ENCODE measurements around the gene TRIO. TPM values are rescaled to one million over a fixed set of nuclear protein-coding genes. Genes with fewer than 3 reads are reported as not detected.

Gene TRIO
- total RNA-seq, 1 experiment from 2014 or later, result 88.8 TPM

DNA sequence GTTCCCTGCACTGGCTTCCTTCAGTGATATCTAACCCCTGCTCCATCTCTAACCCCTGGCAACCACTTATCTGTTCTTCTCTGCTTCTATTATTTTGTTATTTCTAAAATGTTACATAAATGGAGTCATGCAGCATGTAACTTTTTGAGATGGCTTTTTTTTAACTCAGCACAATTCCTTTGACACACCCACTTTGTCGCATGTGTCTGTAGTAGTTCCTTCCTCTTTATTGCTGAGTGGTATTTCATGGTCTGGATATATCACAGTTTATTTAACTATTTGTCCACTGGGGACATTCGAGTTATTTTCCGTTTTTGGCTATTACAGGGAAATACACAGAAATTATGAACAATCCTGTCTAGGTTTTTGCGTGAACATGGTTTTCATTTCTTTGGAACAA is 200.2 kb downstream of the TRIO start (continued):
- no peak for TF ChIP-seq MYBL2 (CRISPR knock-in tag; IDR thresholded peaks at IDR 0.05)
- no peak for TF ChIP-seq ZNF219 (CRISPR knock-in tag; IDR thresholded peaks at IDR 0.05; ENCODE audit: borderline replicate concordance)
- TF ChIP-seq, protein P1, sequence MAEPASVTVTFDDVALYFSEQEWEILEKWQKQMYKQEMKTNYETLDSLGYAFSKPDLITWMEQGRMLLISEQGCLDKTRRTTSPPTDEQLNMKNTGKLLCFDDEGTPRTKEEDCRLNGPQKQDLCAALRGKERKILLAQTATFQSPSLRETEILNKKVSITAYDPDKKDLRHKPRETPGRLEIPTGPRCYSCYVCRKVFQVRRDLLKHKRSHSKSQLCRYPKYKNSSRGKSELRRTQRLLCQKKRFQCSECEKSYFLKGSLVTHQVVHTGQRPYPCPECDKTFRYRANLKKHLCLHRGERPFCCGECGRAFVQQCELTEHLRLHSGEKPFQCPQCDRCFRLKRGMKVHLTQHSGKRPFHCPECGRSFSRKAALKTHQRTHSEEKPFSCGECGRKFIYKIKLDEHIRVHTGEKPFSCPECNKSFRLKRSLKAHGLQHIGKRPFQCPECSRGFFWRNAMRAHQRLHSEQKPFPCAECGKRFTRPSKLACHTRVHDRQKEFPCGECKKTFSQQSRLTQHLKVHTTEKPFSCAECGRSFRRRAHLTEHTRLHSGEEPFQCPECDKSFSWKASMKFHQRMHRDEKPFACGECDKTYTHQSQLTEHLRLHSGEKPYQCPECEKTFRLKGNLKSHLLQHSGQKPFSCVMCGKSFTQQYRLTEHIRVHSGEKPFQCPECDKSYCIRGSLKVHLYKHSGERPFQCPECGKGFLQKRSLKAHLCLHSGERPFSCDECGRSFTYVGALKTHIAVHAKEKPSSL (CRISPR knock-in tag; conservative IDR thresholded peaks at IDR 0.05), result no peak
- TF ChIP-seq CBFB (CRISPR knock-in tag; IDR thresholded peaks at IDR 0.05; ENCODE audit: low read depth), result no peak
- no peak for TF ChIP-seq NFE2L1 (CRISPR knock-in tag; IDR thresholded peaks at IDR 0.05)
- TF ChIP-seq CREM (CRISPR knock-in tag; IDR thresholded peaks at IDR 0.05), result no peak
- TF ChIP-seq, protein P2, sequence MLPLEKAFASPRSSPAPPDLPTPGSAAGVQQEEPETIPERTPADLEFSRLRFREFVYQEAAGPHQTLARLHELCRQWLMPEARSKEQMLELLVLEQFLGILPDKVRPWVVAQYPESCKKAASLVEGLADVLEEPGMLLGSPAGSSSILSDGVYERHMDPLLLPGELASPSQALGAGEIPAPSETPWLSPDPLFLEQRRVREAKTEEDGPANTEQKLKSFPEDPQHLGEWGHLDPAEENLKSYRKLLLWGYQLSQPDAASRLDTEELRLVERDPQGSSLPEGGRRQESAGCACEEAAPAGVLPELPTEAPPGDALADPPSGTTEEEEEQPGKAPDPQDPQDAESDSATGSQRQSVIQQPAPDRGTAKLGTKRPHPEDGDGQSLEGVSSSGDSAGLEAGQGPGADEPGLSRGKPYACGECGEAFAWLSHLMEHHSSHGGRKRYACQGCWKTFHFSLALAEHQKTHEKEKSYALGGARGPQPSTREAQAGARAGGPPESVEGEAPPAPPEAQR (CRISPR knock-in tag; IDR thresholded peaks at IDR 0.05), result no peak
- TF ChIP-seq, protein P3, sequence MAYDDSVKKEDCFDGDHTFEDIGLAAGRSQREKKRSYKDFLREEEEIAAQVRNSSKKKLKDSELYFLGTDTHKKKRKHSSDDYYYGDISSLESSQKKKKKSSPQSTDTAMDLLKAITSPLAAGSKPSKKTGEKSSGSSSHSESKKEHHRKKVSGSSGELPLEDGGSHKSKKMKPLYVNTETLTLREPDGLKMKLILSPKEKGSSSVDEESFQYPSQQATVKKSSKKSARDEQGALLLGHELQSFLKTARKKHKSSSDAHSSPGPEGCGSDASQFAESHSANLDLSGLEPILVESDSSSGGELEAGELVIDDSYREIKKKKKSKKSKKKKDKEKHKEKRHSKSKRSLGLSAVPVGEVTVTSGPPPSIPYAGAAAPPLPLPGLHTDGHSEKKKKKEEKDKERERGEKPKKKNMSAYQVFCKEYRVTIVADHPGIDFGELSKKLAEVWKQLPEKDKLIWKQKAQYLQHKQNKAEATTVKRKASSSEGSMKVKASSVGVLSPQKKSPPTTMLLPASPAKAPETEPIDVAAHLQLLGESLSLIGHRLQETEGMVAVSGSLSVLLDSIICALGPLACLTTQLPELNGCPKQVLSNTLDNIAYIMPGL (CRISPR knock-in tag; IDR thresholded peaks at IDR 0.05), result no peak
- TF ChIP-seq OVOL2 (CRISPR knock-in tag; IDR thresholded peaks at IDR 0.05; ENCODE audit: borderline replicate concordance), result no peak
- TF ChIP-seq, protein P4, sequence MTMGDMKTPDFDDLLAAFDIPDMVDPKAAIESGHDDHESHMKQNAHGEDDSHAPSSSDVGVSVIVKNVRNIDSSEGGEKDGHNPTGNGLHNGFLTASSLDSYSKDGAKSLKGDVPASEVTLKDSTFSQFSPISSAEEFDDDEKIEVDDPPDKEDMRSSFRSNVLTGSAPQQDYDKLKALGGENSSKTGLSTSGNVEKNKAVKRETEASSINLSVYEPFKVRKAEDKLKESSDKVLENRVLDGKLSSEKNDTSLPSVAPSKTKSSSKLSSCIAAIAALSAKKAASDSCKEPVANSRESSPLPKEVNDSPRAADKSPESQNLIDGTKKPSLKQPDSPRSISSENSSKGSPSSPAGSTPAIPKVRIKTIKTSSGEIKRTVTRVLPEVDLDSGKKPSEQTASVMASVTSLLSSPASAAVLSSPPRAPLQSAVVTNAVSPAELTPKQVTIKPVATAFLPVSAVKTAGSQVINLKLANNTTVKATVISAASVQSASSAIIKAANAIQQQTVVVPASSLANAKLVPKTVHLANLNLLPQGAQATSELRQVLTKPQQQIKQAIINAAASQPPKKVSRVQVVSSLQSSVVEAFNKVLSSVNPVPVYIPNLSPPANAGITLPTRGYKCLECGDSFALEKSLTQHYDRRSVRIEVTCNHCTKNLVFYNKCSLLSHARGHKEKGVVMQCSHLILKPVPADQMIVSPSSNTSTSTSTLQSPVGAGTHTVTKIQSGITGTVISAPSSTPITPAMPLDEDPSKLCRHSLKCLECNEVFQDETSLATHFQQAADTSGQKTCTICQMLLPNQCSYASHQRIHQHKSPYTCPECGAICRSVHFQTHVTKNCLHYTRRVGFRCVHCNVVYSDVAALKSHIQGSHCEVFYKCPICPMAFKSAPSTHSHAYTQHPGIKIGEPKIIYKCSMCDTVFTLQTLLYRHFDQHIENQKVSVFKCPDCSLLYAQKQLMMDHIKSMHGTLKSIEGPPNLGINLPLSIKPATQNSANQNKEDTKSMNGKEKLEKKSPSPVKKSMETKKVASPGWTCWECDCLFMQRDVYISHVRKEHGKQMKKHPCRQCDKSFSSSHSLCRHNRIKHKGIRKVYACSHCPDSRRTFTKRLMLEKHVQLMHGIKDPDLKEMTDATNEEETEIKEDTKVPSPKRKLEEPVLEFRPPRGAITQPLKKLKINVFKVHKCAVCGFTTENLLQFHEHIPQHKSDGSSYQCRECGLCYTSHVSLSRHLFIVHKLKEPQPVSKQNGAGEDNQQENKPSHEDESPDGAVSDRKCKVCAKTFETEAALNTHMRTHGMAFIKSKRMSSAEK (CRISPR knock-in tag; IDR thresholded peaks at IDR 0.05; ENCODE audit: borderline replicate concordance), result no peak

DNA sequence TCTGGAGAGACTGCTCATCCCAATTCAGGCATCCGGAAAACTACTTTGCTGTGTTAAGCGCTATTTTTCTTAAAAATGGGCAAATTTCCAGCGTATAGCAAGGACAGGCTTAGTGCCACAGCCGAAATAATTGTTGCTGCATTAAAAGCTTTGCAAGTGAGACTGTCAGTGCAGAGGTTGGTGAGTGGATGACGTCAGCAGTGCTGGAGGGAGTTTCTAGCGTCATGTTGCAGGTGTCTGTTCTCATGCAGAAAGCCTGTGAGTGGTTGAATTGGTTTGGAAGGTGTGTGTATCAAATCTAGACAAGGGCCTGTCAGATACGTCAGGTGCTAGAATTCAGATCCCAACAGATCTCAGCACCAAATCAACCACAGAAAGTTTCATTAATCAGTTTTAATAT is 204.4 kb downstream of the TRIO start:
- DNase-seq (ENCODE audit: low spot score) (no peak), ATAC-seq (no peak)
- Mint-ChIP-seq H3K27ac (peak overlapping the region; percentile 73; the same call in 1 of the 2 replicates), H3K4me3 (no peak overlapping the region), H3K4me1 (peaks cover 22% of the 10 kb centered on the region), H3K27me3 (ENCODE audit: low read depth) (no peaks in the 10 kb centered on the region), H3K9me3 (peaks cover 9% of the 10 kb centered on the region), H3K36me3 (peaks cover 35% of the 10 kb centered on the region)
- ChIA-PET CTCF (no interaction called here), POLR2A (no interaction called here)
- TF ChIP-seq, protein P5, sequence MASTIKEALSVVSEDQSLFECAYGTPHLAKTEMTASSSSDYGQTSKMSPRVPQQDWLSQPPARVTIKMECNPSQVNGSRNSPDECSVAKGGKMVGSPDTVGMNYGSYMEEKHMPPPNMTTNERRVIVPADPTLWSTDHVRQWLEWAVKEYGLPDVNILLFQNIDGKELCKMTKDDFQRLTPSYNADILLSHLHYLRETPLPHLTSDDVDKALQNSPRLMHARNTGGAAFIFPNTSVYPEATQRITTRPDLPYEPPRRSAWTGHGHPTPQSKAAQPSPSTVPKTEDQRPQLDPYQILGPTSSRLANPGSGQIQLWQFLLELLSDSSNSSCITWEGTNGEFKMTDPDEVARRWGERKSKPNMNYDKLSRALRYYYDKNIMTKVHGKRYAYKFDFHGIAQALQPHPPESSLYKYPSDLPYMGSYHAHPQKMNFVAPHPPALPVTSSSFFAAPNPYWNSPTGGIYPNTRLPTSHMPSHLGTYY (CRISPR knock-in tag; IDR thresholded peaks at IDR 0.05), result no peak
- TF ChIP-seq EMX1 (CRISPR knock-in tag; IDR thresholded peaks at IDR 0.05) (no peak), ZNF232 (CRISPR knock-in tag; IDR thresholded peaks at IDR 0.05) (no peak), PRRX2 (CRISPR knock-in tag; IDR thresholded peaks at IDR 0.05) (no peak), FOXP1 (CRISPR knock-in tag; IDR thresholded peaks at IDR 0.05; ENCODE audit: borderline replicate concordance) (no peak), SOX15 (CRISPR knock-in tag; IDR thresholded peaks at IDR 0.05) (no peak), TEAD4 (CRISPR knock-in tag; IDR thresholded peaks at IDR 0.05) (no peak), NFE2L1 (CRISPR knock-in tag; IDR thresholded peaks at IDR 0.05) (no peak), FOXJ3 (CRISPR knock-in tag; IDR thresholded peaks at IDR 0.05; ENCODE audit: borderline replicate concordance) (no peak)
- TF ChIP-seq, protein P6, sequence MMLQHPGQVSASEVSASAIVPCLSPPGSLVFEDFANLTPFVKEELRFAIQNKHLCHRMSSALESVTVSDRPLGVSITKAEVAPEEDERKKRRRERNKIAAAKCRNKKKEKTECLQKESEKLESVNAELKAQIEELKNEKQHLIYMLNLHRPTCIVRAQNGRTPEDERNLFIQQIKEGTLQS (CRISPR knock-in tag; conservative IDR thresholded peaks at IDR 0.05), result no peak
- TF ChIP-seq, protein P7, sequence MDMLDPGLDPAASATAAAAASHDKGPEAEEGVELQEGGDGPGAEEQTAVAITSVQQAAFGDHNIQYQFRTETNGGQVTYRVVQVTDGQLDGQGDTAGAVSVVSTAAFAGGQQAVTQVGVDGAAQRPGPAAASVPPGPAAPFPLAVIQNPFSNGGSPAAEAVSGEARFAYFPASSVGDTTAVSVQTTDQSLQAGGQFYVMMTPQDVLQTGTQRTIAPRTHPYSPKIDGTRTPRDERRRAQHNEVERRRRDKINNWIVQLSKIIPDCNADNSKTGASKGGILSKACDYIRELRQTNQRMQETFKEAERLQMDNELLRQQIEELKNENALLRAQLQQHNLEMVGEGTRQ (CRISPR knock-in tag; IDR thresholded peaks at IDR 0.05), result no peak
- TF ChIP-seq, protein P3 (CRISPR knock-in tag; IDR thresholded peaks at IDR 0.05), result no peak
- TF ChIP-seq, protein P8, sequence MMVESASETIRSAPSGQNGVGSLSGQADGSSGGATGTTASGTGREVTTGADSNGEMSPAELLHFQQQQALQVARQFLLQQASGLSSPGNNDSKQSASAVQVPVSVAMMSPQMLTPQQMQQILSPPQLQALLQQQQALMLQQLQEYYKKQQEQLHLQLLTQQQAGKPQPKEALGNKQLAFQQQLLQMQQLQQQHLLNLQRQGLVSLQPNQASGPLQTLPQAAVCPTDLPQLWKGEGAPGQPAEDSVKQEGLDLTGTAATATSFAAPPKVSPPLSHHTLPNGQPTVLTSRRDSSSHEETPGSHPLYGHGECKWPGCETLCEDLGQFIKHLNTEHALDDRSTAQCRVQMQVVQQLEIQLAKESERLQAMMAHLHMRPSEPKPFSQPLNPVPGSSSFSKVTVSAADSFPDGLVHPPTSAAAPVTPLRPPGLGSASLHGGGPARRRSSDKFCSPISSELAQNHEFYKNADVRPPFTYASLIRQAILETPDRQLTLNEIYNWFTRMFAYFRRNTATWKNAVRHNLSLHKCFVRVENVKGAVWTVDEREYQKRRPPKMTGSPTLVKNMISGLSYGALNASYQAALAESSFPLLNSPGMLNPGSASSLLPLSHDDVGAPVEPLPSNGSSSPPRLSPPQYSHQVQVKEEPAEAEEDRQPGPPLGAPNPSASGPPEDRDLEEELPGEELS (CRISPR knock-in tag; IDR thresholded peaks at IDR 0.05), result no peak
